ACHN (cell line): Measurements from ENCODE around the gene YEATS2.
"Not testable (repeated sequence)": the region's sequence is repeated elsewhere in the genome, so short reads cannot be mapped to it uniquely, and the experiment has no call there.

Experiments used
- DNase-seq: peaks from one replicate; pipeline ENCODE4 v3.0.0-alpha.2; 2015
- in situ Hi-C: cut with HindIII; loops from 2 replicates; pipeline ENCODE4 v1.10.0; 2017; ENCODE audit warnings: low sequenced_read_pairs, low pct_ligation_motif_present, low pct_unique_long_range_greater_than_20kb

YEATS2 gene

DNA sequence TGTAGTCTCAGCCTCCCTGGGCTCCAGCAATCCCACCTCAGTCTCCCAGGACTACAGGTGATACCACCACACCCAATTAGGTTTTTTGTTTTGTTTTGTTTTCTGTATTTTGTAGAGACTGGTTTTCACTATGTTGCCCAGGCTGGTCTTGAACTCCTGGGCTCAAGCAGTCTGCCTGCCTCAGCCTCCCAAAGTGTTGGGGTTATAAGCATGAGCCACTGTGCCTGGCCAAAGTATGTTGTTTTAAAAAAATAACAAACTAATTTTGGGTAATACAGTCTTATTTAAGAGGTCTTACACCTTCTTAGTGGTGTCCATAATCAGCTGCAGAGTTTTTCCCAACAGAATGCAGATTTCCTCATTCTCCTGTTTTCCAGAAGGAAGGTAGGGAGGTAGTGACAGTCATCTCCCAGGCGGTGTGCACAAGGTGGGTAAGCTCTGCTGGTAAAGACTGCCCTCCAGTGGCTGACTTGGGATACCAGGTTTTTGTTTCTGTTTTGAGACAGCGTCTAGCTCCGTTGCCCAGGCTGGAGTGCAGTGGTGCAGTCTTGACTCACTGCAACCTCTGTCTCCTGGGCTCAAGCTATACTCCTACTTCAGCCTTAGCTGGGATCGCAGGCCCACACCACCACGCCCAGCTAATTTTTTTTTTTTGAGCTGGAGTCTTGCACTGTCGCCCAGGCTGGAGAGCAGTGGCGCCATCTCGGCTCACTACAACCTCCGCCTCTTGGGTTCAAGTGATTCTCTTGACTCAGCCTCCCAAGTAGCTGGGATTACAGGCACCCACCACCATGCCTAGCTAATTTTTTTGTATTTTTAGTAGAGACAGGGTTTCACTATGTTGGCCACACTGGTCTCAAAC, 69.4 kb downstream of the YEATS2 start:
- peak; percentile 68 for DNase-seq
- in situ Hi-C loops, result no loop called here

DNA sequence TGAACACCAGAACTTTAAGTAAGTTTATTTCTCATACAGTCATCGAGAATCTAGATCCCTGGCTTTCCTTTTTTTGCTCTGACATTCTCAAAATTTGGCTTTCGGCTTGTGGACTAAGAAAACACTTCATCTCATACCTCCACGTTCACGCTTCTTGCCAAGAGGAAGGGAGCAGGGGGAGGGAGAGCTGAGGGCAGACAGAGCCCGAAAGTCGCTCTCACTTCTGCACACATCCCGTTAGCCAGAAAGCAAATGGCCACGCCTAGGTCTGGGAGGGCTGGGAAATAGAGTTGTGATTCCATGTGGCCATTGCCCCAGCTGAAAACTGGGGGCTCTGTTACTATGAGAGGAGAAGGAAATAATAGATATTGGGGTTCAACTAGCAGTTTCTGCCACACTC, 70.5 kb downstream of the YEATS2 start:
- in situ Hi-C loops, result no loop called here

DNA sequence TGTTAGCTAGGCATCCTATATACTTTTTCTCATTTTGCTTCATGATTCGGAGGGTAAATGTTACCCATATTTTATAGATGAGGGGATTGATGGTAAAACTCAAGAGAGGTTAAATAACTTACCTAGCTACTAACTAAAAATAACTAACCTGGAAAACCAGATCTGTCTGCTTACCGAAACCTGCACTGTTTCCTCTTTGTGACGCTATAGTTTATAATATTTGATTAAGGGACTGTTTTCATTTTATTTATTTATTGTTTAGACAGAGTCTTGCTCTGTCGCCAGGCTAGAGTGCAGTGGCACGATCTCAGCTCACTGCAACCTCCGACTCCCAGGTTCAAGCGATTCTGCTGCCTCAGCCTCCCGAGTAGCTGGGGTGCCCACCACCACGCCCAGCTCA, 71.9 kb downstream of the YEATS2 start:
- in situ Hi-C loops, result no loop called here
- DNase-seq, result no peak

More for the DNA sequence above, 70.5 kb downstream of the YEATS2 start:
- no peak for DNase-seq

GRCh38 chr3:183774631-183775030, 77.0 kb downstream of the YEATS2 start:
- no peak for DNase-seq
- in situ Hi-C loops, result no loop called here

DNA sequence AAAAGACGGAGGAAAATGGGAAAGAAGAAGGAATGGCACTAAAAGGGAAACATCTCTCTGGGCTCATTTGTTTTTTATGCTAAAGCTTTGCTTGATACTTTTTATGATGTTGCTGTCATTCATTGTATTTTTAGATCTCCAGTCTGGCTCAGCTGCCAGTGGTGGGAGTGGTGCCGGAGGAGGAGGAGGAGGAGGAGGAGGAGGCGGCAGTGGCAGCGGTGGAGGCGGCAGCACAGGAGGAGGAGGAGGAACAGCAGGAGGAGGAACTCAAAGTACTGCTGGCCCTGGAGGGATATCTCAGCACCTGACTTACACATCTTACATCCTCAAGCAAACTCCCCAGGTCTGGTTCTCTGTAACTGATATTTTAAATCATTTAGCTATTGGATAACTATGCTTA, 78.2 kb downstream of the YEATS2 start:
- in situ Hi-C loops, result no loop called here
- DNase-seq, result no peak

DNA sequence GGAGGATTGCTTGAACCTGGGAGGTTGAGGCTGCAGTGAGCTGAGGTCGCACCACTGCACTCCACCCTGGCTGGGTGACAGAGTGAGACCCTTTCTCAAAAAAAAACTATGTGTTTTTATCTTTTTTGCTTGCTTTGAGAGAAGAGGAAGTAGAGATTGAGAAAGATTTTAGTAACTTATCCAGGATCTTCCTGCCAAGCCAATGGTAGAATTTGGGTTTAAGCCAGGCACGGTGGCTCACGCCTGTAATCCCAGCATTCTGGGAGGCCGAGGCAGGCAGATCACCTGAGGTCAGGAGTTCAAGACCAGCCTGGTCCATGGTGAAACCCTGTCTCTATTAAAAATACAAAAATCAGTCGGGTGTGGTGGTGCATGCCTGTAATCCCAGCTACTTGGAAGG, 78.9 kb downstream of the YEATS2 start:
- in situ Hi-C loops, DNase-seq: not testable (repeated sequence)

- in situ Hi-C loops, result no loop called here
- no peak for DNase-seq
These were observed 79.5 kb downstream of the YEATS2 start for GRCh38 chr3:183777016-183777618.

- in situ Hi-C loops, result no loop called here
- no peak for DNase-seq
These were observed 82.4 kb downstream of the YEATS2 start for GRCh38 chr3:183779896-183780465.

DNA sequence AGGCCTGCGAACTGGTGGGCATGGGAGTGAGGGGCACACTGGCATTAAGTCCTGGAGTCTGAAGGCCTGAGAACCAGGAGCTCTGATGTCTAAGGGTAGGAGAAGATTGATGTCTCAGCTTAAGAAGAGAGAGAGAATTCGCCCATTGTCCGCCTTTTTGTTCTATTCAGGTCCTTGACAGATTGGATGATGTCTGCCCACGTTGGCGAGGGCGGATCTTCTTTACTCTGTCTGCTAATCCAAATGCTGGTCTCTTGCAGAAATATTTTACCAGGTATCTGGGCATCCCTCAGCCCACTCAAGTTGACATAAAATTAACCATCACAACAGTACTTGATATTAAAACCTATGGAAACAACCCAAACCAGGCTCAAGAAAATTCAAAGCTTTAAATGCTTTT, 83.6 kb downstream of the YEATS2 start:
- in situ Hi-C loops, result no loop called here
- no peak for DNase-seq

DNA sequence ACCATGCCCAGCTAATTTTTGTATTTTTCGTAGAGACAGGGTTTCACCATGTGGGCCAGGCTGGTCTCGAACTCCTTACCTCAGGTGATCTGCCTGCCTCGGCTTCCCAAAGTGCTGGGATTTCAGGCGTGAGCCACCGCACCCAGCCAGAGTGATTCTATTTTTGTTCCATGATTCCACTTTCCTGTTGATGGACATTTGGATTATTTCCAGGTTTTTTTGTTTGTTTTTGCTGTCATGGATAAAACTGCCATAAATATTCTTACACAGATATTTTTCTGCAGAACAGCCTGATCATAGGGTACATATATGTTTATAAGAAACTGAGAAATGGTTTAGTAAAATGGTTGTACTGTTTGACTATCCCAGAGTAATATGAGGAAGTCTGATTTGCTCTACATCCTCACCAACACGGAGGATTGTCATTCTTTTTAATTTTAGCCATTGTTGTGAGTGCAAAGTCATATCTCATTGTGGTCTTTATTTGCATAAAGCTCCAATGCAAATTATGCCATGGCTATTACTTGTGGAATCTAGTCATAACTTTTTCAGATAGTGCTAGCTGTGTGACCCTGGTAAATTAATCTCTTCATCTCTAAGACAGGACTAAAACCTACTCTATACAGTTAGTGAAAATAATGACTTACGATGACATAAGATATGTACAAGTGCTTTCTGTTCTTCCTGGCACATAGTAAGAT, 85.1 kb downstream of the YEATS2 start:
- no peak for DNase-seq
- in situ Hi-C loops, result no loop called here

- DNase-seq, in situ Hi-C loops: not testable (repeated sequence)
These were observed 86.9 kb downstream of the YEATS2 start for GRCh38 chr3:183784503-183784902.

GRCh38 chr3:183789826-183790225, 92.2 kb downstream of the YEATS2 start:
- DNase-seq, result no peak
- in situ Hi-C loops, result no loop called here

DNA sequence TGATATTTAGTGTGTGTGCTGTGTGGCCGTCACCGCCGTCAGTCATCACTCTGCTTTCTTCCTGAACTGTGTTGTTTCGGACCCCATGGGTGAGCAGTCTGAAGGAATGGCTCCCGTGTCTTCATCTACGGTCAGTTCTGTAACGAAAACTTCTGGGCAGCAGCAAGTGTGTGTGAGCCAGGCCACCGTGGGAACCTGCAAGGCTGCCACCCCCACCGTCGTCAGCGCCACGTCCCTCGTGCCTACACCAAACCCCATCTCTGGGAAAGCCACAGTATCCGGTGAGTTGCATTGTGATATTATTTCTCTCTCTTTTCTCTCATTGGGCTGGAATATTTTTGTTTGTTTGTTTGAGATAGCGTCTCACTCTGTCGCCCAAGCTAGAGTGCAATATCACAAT, 93.1 kb downstream of the YEATS2 start:
- no peak for DNase-seq
- in situ Hi-C loops, result no loop called here

GRCh38 chr3:183792976-183793375, 95.4 kb downstream of the YEATS2 start:
- DNase-seq, result no peak
- in situ Hi-C loops, result no loop called here

DNA sequence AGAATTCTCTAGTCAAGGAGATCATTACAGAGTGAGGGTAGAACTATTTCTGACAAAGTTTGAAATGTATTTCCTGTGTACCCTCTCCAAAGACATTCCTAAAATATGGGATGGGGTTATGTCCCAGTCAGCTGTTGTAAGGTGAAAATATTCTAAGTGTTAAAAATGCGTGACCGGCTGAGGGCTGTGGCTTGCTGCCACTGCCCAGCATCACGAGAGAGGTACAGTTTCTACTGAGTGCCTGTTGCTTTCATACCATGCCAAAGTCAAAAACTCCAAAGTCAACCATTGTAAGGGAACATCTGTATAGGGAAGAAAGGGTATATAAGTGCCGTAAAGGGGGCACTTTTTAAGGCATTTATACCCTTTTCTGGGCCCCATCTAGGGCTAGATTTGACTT, 96.9 kb downstream of the YEATS2 start:
- DNase-seq, result no peak
- in situ Hi-C loops, result no loop called here

GRCh38 chr3:183796372-183796771, 98.8 kb downstream of the YEATS2 start:
- DNase-seq, result no peak
- in situ Hi-C loops, result no loop called here

DNA sequence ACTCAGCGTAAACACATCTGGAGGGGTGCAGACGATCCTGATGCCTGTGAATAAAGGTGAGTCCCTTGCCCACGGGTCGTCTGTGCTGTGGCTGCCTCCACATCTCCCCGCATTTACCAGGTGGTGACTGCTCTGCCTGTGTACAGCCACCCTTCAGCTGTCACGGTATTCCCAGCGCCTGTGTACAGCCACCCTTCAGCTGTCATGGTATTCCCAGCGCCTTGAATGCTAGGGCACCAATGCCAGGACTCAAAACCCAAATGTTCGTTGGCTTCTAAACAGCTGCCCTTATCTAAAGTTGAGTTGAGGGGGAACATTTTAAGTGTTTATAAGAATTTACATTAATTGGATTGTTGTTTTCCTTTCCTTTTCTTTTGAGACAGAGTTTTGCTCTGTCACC, 100.4 kb downstream of the YEATS2 start:
- DNase-seq, result no peak
- in situ Hi-C loops, result no loop called here

DNA sequence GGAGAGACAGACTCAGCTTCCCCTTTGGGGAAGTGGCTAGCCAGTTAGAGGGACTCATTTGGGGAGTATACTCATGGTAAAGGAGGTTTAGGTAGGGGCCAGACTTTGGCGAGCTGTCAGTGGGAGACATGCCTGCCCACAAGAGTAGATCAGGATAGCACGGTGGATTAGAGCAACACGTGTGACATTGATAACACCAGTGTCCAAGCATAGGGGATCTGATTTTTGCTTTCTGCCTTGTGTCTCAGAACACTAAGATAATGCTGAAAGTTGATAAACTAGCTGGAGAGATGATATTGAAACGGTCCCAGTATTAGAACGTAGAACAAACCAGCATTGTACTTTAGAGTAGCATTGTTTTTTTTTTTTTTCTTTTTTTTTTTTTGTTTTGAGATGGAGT, 101.9 kb downstream of the YEATS2 start:
- DNase-seq, result no peak
- in situ Hi-C loops, result no loop called here

GRCh38 chr3:183800243-183800863, 102.8 kb downstream of the YEATS2 start:
- no peak for DNase-seq
- in situ Hi-C loops, result loop anchor here (25.0 kb wide), 1 partner anchor 313 kb away; no protein-coding TSS in a partner anchor
